HK-2 (cell line): ENCODE data around the gene FYCO1.

Source experiments
- DNase-seq: peaks from one replicate; pipeline ENCODE4 v3.0.0-alpha.2; 2018; ENCODE audit not compliant: unreplicated experiment

FYCO1 gene

GRCh38 chr3:45943207-45943846 is 52.3 kb downstream of the FYCO1 start, which contains the start of gene CXCR6:
CXCR6 (plus strand) TSS chr3:45943464; CDS start chr3:45946482, 3,018 bp downstream.
- no peak for DNase-seq

- DNase-seq = no peak
Observed at GRCh38 chr3:45942051-45942825, 53.4 kb downstream of the FYCO1 start.

DNA sequence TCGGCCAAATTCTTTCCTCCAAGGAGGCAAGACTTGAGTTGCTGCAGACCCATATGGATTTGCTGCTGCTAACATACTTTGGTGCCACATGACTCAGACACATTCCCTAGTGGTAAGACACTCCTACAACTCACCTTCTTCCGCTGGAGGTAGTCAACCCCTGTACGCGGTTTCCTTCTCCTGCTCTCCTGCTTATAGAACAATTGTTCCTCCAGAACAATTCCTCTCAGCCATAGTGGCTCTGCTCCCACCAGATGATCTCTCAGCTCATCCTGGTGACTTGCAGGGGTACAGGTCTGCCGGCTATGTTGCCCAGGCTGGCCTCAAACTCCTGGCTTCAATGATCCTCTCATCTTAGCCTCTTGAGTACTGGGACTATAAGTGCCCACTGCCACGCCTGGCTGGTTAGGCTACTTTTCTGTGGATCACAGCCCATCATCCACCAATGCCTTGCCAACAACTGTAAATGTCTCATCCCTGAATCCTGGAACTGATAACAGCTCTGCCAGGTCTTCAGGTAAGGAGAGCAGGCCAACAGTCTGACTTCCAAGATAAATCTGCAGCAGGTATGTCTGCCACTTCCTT is 54.8 kb downstream of the FYCO1 start:
- no peak for DNase-seq

DNA sequence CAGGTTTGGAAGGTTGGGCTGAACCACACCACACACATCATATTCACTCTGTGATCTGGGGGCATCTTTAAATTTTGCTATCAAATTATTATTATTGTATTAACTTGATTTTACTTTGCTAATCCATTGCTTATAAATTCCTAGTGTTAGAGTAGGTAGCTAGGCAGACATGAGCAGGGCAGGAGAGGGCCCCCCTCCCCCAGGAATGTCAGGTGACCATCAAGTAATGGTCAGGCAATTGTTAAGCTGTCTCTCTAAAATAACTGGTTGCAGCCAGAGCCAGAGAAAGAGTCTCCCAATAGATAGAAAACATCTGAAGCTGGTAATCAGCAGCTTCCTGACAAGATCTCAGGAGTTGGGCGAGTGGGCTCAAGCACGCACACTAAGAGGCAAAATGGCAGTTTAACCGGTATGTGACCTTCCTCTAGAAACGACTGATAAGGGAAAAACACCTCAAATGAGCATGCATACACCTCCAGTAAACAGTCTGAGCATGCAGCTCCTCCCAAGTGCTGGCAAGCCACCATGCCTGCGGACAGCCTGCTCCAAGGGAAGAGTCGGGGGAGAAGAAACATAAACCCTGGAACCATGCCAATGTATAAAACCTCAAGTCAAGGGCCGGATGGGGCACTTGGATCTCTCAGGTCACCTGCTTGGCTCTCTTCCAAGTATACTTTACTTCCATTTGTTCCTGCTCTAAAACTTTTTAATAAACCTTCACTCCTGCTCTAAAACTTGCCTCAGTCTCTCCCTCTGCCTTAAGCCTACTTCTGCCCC is 55.4 kb downstream of the FYCO1 start:
- DNase-seq = no peak

- DNase-seq = no peak
Observed at GRCh38 chr3:45939341-45939771, 56.3 kb downstream of the FYCO1 start.

DNA sequence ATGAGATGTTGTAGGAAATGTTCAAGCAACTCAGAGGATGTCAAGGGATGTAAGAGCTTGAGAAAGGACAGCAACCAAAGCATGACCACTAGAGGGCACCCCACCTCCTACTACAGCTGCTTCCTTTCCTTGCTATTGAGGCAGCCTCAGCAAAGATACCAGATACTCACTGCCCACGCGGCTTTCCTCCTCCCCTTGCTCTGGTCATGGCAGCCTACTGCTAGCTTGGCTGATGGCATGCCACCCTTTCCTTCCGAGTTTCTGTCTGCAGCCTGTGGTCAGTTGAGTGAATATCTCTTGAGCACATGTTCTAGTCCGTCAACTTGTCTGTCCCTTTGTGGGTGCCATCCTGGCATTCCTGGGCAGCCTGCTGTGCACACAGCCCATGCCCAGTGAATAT is 56.8 kb downstream of the FYCO1 start:
- DNase-seq = peak; percentile 64

DNA sequence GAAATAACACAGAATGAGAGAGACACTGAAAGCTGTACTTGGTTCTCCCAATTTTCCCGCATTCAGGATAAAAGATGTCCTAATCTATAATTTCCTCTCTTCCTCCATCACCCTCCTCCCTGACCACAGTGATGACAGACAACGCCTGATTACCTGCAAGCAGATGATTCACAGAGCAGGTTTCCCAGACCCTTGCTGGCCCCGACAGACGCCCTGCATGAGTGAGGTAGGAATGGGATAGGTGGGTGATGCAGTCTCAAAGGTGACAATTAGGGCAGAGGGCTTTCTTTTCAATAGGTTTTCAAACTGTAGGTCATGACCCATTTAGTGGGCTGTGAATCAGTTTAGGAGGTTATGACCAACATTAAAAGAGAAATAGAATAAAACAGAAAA is 57.6 kb downstream of the FYCO1 start:
- DNase-seq = no peak

DNA sequence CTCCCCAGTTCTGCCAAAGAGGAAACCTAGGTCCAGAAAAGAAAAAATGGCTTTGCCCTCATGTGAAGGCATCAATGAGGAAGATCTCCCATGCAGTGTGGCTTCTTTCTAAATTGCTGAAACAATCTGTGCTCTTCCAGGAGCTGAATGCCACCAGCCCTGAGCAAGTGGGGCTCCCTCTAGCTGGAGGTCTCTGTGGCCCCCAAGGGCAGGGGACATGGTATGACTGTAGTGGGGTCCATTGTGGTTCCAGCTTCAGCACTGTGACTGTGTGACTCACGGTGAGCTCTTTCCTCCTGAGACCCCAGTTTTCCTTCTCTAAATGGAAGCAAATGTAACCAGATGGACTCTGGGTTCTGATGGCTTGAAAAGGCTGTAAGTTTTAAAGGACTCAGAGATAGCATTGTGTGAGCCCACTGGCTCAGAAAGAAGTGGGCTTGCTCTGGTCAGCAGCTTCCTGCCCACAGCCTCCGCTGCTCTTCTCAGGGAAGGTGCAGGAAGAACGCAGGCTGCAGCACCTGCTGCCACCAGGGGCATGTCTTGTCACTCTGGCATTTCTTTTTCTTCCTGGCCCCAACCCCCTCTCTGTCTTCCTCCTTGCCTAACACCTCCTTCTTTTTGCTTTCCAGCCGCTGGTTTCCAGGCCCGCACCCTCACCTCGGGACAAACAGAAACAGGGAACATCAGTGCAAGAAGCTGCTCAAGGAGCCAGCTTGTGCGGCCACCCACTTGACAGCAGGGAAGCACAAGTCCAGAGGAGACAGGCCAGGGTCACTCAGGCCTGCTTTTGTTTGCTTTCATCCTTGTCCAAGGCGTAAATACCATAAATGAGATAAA is 58.2 kb downstream of the FYCO1 start:
- DNase-seq = no peak

DNA sequence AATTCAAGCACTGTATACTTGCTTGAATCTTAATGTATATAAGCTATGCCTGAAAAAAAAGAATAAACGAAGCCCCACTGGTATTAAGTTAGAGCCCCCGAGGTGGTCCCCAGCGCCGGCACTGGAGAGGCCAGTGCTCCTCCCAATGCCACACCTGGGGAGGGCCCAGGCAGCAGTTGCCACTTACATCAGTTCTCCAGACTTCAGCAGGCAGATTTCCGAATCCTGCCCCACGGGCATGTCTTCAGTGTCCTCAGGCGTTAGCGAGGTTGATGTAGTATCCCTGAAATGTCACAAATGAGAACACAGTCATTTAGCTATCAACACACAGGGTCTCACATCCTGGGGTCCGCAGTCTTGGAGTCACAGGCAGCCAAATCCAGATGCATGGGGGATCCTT is 59.4 kb downstream of the FYCO1 start:
- DNase-seq = no peak

GRCh38 chr3:45933591-45933990 is 62.0 kb downstream of the FYCO1 start:
- DNase-seq = no peak

GRCh38 chr3:45932112-45932511 is 63.5 kb downstream of the FYCO1 start:
- DNase-seq = no peak

GRCh38 chr3:45931496-45931895 is 64.1 kb downstream of the FYCO1 start:
- no peak for DNase-seq

DNA sequence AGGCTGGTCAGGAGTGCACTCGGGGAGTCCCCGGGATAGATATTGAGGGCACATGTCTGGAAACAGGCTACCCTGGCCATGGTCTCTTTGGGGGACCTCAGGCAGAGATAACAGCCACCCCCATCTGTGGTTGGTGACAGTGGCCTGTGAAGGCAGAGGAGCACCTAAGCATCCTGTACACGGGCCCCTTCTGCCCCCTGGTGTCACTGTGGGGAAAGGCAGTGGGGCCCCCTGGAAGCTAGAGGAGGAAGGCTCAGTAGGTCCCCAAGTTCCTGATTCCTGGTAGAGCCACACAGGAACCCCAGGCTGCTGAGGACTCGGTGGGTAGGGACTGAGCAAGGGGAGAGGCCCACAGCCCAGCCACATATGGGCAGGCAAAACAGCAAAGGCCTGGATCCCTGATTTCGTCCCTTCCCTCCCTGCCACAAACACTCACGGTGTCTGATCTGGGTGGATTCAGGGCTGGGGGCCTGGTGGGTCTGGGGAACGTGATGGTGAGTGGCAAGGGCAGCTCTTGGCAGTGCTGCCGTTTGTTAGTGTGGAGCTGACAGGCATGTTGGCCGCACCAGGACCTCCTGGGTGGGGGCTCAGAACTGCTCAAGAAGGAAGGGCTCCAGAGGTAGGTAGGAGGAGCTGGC is 66.5 kb downstream of the FYCO1 start:
- peak; percentile 39 for DNase-seq

DNA sequence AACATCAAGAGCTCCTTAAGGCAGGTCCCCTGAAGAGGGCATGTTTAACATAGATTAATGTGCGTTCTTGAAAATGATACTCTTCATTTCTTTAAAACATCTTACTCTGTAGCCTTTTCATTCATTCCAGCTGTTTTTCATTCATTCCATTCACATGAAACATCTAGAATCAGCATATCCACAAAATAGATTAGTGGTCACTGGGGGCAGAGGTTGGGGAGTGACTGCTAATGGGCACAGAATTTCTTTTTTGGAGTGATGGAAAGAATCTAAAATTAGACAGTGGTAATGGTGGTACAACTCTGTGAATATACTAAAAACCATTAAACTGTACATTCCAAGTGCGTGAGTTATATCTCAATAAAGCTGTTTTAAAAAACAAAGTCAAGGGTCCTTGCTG is 67.7 kb downstream of the FYCO1 start:
- DNase-seq = no peak

GRCh38 chr3:45923755-45924154 is 71.9 kb downstream of the FYCO1 start:
- peak; percentile 41 for DNase-seq

- DNase-seq = no peak
Observed at GRCh38 chr3:45922950-45923590, 72.6 kb downstream of the FYCO1 start.

- no peak for DNase-seq
Observed at GRCh38 chr3:45922039-45922326, 73.6 kb downstream of the FYCO1 start.

DNA sequence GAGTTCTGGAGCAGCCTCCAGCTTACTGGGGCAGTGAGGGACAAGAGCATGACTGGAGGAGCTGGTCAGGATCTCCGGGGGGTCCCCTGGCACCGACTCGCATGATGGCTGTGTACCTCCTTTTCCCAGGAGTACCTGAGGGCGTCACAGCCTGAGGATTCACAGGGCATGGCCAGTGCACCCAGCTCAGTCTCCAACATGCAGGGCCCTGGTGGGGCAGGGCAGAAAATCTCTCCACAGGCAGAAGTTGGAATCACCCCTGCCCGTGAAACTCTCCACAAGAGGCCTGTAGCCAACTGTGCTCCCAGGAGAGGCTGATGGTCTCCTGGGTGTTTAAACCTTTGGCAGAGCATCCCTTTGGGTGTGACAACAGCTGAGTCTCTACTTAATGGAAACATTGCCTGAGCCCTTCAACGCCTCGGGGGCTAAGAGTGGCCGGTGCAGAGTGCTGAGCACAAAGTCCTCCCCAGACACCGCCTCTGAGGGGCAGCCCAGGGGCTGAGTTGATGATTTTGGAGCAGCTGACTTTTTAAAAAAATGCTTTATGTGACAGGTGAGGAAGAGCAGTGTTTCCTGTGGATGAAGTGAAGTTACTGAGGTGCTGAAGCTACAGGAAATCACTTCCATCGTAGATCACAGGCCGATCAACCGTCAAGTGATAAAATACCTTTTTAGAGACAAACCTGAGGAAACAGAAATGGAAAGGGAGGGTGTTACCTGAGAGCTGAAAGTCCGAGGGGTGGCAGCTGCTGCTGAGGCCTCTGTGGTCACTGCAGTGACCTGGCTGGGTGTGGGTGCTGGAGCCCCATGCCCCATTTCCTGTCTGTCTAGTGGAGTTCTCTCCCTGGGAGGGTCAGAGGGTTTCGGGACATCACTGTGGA is 74.2 kb downstream of the FYCO1 start:
- no peak for DNase-seq

- no peak for DNase-seq
Observed at GRCh38 chr3:45917146-45917898, 78.3 kb downstream of the FYCO1 start.
